ENCODE data around the gene ACTL10.

GRCh38 chr20:33688938-33689424 lies 22.2 kb downstream of the ACTL10 start:
- TF ChIP-seq EZH2 (IDR thresholded peaks at IDR 0.05; ENCODE audit: insufficient read depth, low read length) (no peak), CTCF (IDR thresholded peaks at IDR 0.05; ENCODE audit: insufficient read depth, low read depth, low read length) (no peak)

All from astrocyte (in vitro differentiated cells and primary cell).